ENCODE measurements around the gene NCKAP5. TPM values are rescaled to one million over a fixed set of nuclear protein-coding genes. Genes with fewer than 3 reads are reported as not detected.

The NCKAP5 gene
- total RNA-seq, 4 donors from 2014 or later: 0.37 to 1.3 (median 0.83) TPM

DNA sequence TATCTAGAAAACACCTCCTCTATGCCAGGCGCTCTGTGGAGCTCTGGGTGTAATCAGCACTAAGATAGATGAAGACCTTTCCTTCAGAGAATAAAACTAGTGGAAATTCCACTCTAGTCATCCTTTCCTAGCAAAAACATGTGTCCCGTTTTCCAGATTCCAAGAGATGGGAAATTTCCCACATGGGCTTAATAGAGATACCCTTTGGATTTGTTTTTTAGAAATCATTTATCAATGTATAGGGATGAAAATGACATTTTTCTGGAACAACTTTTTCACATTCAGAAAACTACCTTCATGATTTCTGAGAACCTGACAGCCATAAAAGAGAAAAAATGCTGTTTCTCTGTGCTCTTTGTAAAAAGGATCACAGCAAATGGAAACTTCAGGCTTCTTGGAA, 152.1 kb downstream of the NCKAP5 start:
- ATAC-seq (ENCODE audit: low FRiP score) (no peak), DNase-seq (ENCODE audit: low spot score) (no peak)
- TF ChIP-seq, protein P1, sequence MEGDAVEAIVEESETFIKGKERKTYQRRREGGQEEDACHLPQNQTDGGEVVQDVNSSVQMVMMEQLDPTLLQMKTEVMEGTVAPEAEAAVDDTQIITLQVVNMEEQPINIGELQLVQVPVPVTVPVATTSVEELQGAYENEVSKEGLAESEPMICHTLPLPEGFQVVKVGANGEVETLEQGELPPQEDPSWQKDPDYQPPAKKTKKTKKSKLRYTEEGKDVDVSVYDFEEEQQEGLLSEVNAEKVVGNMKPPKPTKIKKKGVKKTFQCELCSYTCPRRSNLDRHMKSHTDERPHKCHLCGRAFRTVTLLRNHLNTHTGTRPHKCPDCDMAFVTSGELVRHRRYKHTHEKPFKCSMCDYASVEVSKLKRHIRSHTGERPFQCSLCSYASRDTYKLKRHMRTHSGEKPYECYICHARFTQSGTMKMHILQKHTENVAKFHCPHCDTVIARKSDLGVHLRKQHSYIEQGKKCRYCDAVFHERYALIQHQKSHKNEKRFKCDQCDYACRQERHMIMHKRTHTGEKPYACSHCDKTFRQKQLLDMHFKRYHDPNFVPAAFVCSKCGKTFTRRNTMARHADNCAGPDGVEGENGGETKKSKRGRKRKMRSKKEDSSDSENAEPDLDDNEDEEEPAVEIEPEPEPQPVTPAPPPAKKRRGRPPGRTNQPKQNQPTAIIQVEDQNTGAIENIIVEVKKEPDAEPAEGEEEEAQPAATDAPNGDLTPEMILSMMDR (IDR thresholded peaks at IDR 0.05): no peak

DNA sequence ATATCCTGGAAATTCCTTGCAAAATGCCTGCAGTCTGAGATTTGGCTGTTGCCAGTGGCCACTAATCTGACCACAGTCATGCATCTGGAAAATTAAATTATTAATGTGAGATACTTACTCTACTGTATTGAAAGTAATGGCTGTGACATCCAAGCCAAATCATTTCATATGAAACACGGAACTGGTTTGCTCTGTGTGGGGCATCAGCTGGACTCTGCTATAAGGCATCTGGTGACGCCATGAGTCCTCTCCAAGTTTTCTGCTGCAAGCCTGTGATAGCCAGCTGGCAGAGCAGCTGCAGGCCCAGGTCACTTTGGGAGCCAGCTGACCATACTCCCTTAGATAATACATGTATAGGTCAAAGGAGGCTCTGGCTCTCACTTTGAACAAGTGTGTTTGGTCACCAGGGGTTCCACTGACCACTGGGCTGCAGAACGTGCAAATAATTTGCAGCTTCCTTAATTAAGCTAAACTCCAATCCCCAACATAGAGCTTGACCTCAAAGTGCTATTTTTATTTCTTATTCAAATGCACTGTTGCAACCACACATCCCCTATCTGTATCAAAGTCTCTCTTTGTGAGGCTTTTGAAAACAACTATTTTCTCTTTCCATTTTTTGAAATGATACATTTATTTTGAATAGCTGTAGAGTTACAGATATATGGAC, 152.9 kb downstream of the NCKAP5 start:
- ATAC-seq (ENCODE audit: low FRiP score) (no peak), DNase-seq (ENCODE audit: low spot score) (no peak)
- TF ChIP-seq, protein P1 (IDR thresholded peaks at IDR 0.05): no peak

- TF ChIP-seq, protein P1 (IDR thresholded peaks at IDR 0.05): no peak
Observed at GRCh38 chr2:133414486-133415209, 153.6 kb downstream of the NCKAP5 start.

GRCh38 chr2:133413863-133414262, 154.4 kb downstream of the NCKAP5 start:
- TF ChIP-seq, protein P1 (IDR thresholded peaks at IDR 0.05): no peak
- DNase-seq (ENCODE audit: low spot score): no peak
- ATAC-seq (ENCODE audit: low FRiP score): no peak

More at GRCh38 chr2:133414486-133415209, 153.6 kb downstream of the NCKAP5 start:
- ATAC-seq (ENCODE audit: low FRiP score): no peak
- DNase-seq (ENCODE audit: low spot score): no peak

DNA sequence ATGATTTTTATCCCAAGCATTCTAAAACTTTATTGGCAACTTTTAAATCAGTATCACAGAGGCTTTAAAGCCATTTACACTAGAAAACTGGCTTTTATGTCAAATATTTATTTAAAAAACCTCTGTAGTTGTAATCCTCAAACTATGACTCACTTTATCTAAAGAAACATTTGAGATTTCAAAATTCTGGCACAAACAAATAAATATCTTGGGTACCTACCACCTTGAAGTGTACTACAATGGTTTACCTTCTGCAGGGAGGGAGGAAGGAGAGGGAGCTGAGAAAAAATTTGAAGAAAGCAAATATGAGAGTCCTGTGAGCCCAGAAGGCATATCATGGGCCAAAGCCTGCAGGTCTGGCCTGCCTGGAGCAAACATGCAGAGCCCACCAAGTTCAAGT, 155.6 kb downstream of the NCKAP5 start:
- no peak for ATAC-seq (ENCODE audit: low FRiP score)
- DNase-seq (ENCODE audit: low spot score): no peak
- TF ChIP-seq, protein P1 (IDR thresholded peaks at IDR 0.05): no peak

DNA sequence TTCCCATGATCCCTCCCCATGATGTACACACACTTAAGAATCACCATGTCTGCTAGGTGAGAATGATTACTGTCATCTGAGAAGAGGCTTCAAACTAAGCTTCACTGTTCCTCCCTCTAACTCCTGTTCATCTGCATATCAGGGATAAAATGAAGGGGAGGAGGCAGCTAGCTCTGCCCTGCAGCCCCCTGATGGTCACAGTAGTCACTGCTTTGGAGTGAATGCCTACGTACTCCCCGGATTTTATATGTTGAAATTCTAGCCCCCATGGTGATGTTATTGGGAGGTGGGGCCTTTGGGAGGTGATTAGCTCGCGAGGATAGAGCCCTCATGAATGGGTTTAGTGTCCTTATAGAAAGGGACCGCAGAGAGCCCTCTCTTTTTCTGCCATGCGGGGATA, 156.4 kb downstream of the NCKAP5 start:
- TF ChIP-seq, protein P1 (IDR thresholded peaks at IDR 0.05): no peak

GRCh38 chr2:133411101-133411500, 157.2 kb downstream of the NCKAP5 start:
- ATAC-seq (ENCODE audit: low FRiP score): no peak
- TF ChIP-seq, protein P1 (IDR thresholded peaks at IDR 0.05): no peak
- DNase-seq (ENCODE audit: low spot score): no peak

More for the DNA sequence above, 156.4 kb downstream of the NCKAP5 start:
- no peak for DNase-seq (ENCODE audit: low spot score)
- no peak for ATAC-seq (ENCODE audit: low FRiP score)
